SK-N-SH treated with all-trans-retinoic acid at 6 μM for 48 hours (cell line): ENCODE results near the gene APLN.

Experiments
- ARNTL ChIP-seq: fragments of 450-650 bp; formaldehyde crosslinking; IDR thresholded peaks from 2 replicates; pipeline ENCODE4 v1.5.0; 2020; ENCODE audit warnings: low read depth, mild to moderate bottlenecking, moderate library complexity, borderline replicate concordance
- CSDC2 ChIP-seq: fragments of 250-450 bp; sonication (Bioruptor Pico); IDR thresholded peaks from 2 replicates; pipeline ENCODE4 v1.5.0; 2020; ENCODE audit warnings: mild to moderate bottlenecking, moderate library complexity
- PATZ1 ChIP-seq: fragments of 250-450 bp; sonication (Bioruptor Pico); IDR thresholded peaks from 2 replicates; pipeline ENCODE4 v1.8.0; 2020; ENCODE audit warnings: mild to moderate bottlenecking, moderate library complexity, borderline replicate concordance
- RARB ChIP-seq: fragments of 250-450 bp; sonication (Bioruptor Pico); IDR thresholded peaks from 2 replicates; pipeline ENCODE4 v1.8.0; 2021; ENCODE audit warnings: mild to moderate bottlenecking, moderate library complexity
- ZFP3 ChIP-seq: fragments of 250-450 bp; sonication (Bioruptor Pico); IDR thresholded peaks from 2 replicates; pipeline ENCODE4 v1.5.0; 2020; ENCODE audit warnings: mild to moderate bottlenecking, moderate library complexity
- ZNF70 ChIP-seq: fragments of 450-650 bp; formaldehyde crosslinking; IDR thresholded peaks from 2 replicates; pipeline ENCODE4 v1.5.0; 2020; ENCODE audit warnings: mild to moderate bottlenecking, moderate library complexity
- TF ChIP-seq, protein P1 (sequence below): fragments of 250-450 bp; sonication (Bioruptor Pico); IDR thresholded peaks from 2 replicates; pipeline ENCODE4 v1.5.1; 2020; ENCODE audit warnings: low read depth, mild to moderate bottlenecking, moderate library complexity

DNA sequence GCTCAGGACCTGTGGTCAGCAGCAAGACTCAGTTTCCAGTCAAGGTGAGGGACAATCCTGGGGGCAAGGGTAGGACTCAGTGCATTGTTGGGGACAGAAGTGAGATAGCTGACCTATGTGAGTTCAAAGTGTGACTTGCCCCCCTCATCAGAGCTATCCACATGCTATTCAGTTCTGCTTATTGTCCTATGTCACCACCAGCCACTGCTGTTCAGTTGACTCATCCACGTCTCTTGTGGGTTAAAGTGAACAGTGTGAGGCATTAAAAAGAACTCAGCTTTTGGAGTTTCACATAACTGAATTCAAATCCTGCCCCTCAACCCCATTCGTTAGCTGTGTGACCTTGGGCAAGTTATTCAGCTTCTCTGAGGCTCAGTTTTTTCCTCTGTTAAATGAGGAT is 4.4 kb upstream of the APLN start:
- no peak for TF ChIP-seq ZFP3 (CRISPR knock-in tag)
- TF ChIP-seq, protein P1, sequence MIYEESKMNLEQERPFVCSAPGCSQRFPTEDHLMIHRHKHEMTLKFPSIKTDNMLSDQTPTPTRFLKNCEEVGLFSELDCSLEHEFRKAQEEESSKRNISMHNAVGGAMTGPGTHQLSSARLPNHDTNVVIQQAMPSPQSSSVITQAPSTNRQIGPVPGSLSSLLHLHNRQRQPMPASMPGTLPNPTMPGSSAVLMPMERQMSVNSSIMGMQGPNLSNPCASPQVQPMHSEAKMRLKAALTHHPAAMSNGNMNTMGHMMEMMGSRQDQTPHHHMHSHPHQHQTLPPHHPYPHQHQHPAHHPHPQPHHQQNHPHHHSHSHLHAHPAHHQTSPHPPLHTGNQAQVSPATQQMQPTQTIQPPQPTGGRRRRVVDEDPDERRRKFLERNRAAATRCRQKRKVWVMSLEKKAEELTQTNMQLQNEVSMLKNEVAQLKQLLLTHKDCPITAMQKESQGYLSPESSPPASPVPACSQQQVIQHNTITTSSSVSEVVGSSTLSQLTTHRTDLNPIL (CRISPR knock-in tag) = no peak
- TF ChIP-seq ARNTL = no peak
- TF ChIP-seq ZNF70 (CRISPR knock-in tag) = no peak
- no peak for TF ChIP-seq PATZ1 (CRISPR knock-in tag)
- TF ChIP-seq CSDC2 (CRISPR knock-in tag) = no peak
- no peak for TF ChIP-seq RARB (CRISPR knock-in tag)
